Activated CD8-positive, alpha-beta memory T cell treated with anti-CD3 and anti-CD28 coated beads, Interleukin-2, amount 50 U/mL, for 24 hours (primary cell): ENCODE data around the gene IGF1R.

Experiments
- DNase-seq: peaks from one replicate; pipeline ENCODE4 v3.0.0-alpha.2; 2020; ENCODE audit errors: extremely low read depth

IGF1R gene

DNA sequence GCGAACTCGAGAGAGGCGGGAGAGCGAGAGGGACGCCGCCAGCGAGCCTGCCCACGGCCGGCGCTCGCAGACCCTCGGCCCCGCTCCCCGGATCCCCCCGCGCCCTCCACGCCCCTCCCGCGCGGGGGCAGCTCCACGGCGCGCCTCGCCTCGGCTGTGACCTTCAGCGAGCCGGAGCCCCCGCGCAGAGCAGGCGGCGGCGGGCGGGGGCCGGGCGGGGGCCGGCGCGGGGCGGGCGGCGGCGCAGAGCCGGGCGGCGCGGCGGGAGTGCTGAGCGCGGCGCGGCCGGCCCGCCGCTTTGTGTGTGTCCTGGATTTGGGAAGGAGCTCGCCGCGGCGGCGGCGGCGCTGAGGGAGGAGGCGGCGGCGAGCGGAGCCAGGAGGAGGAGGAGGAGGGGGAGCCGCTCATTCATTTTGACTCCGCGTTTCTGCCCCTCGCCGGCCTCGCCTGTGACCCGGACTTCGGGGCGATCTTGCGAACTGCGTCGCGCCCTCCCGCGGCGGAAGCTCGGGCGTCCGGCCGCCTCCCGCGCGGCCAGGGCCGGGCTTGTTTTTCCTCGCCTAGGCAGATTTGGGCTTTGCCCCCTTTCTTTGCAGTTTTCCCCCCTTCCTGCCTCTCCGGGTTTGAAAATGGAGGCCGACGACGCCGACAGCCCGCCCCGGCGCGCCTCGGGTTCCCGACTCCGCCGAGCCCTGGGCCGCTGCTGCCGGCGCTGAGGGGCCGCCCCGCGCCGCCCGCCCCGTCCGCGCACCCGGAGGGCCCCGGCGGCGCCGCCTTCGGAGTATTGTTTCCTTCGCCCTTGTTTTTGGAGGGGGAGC, 524 bp downstream of the IGF1R start:
- DNase-seq: no peak

DNA sequence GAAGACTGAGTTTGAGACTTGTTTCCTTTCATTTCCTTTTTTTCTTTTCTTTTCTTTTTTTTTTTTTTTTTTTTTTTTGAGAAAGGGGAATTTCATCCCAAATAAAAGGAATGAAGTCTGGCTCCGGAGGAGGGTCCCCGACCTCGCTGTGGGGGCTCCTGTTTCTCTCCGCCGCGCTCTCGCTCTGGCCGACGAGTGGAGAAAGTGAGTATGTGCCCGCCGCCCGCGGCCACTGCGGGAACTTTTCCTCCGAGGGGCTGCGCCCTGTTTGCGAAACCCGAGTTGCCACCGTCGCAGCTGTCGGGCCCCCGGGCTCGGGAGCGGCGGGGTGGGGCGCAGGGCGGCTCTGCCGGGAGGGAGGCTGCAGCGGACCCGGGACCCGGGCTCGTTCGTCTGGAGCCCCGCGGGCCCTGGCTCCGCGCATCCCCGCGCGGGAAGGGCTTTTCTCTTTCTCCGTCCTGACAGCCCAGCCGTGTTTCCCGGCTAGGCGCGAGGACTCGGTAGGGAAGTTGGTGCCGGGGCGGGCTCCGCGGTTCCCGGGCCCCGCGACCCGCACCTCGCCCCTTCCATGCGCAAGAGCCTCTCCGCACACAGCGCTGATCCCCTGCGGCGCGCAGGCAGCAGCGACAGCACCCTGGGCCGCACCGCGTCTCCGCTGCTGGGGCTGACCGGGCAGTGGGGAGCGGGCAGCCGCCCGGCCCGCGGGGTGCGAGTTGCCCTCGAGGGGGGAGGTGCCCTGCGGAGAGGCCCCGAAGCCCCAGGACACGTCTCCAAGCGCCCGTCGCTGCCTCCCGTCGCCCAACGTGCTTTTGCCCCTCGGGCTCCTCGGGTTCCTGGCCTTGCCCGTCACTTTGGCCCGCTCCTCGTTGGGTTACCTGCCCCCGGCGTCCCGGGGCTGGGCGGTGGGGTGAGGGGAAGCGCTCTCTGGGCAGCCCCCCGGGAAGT, 1.4 kb downstream of the IGF1R start:
- DNase-seq: no peak

DNA sequence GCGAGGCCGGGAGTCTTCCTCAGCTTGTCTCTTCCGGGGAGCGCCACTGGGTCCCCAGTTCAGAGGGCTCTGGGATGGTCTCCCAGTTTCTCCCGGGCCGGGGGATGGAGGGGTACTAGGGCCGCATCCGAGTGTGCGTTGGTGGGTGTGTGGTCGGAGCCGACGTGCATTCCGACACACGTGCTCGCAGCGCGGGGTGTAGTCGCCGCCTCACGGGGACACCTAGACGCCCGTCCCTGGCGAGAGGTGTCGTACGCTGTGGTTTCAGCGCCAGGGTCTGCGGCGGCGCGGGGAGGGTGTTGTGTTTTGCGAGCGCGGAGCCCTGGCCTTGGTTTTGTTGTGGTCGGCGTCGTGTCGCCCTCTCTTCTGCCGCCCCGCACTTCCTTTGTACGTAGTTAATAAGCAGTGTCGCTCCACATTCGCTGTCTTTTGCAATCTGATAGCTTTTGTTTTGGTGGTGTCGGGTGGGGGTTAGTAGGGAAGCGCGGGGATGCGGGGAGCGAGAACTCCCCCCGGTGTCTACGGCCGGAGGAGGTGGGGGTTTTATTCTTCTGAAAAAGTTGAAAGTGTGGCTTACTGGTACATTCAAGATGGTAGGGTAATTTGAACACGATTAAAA, 2.2 kb downstream of the IGF1R start:
- no peak for DNase-seq

DNA sequence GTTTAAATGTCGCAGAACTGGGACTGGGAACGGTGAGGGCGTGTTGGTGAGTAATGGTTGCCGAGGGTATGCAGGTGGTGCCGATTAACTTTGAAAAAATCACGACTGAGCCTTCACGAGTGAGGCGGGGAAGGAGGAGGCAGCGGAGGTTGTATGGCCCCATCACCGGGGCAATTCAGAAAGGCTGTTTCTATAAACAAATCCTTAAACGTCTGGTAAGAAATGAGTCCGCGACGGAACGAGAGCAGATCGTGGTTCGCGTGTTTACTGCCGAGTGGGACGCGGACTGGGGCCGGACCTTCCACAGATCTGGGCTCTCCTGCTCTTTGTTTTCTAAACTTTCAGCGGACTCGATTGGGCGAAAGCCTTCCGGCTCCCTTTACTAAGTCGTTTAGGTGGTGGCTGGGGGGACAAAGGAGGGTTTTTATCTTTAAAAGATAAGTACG, 2.7 kb downstream of the IGF1R start:
- DNase-seq: no peak

DNA sequence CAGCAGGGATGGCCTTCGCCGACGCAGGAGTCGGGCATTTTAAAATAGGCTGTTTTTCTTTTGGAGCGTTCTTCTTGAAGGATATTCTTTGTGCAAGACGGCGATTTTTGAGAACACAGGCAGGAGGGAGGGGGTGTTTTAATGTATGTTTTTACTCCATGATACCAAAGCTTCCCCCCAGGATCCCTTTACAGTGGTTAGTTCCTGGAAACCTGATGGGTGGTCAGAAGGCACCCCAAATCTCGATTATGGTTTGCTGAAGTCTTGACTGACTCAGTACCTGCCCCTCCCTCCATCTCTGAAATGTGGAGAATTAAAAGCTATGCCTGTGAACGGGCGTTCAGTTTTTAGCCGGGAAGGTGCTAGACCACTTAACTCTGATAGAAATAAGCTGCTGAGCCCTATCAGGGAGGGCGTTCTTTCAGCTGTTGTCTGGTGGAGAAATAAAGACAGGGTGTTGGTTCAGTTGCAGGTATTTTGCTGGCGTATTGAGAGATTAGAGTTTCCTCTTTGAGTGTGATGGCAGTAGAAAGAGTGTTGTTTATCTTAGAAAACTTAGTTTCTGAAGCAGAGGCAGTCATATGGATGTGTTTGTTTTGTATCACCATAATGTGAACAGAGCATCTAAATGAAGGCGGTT, 3.4 kb downstream of the IGF1R start:
- DNase-seq: no peak

DNA sequence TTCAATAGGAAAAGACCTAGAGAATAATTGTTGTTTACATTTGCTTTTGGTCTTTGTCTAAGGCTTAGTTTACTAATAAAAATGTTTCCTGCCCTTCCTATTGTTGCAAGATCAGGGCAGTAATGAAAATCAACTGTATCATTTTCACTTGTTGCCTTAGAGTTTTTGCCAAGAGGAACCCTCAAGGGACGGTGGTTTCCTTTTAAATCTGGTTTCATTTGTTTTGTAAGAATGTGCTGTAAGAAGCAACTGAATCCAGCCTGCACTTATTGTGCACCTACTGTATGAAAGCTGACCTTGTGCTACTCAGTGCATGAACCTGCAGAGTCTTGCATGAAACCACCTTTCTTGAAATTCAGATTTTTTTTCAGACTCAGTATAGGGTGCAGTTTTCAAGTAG, 5.3 kb downstream of the IGF1R start:
- no peak for DNase-seq

DNA sequence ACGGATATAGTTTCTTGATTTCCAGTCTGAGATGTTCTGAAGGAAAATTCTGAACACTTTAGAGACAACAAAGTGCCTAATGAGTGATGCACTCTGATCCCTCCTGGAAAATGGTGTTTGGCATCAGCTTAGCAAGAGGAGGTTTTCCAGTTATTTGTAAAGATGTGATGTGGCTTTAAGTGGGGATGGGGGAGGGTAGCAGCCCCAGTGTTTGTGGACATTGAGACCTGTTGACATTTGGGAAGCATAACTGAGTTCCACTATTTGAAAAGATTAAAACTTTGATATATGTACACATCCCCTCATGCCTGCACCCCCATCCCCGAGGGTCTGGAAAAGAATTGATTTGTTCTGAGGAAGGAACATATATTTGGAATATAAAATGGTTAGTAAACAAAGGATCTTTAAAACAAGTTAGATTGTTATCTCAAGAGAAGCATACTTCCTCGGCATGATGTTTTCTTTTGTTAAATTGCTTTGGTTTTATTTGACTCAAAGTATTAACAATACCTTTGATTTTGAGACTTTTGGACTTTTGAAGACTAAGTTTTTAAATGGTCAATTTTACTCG, 6.5 kb downstream of the IGF1R start:
- no peak for DNase-seq

DNA sequence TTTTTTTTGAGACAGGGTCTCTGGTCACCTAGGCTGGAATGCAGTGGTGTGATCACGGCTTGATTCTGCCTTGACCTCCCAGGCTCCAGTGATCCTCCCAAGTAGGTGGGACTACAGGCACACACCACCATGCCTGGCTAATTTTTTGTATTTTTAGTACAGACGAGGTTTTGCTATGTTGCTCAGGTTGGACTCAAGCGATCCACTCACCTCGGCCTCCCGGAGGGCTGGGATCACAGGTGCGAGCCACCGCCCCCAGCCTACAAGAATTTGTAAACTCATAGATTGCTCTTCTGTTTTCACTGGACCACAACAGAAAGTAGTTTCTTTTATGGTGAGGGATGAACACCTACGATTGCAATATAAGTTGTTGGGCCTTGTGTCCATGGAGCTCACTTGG, 7.4 kb downstream of the IGF1R start:
- DNase-seq: no peak

DNA sequence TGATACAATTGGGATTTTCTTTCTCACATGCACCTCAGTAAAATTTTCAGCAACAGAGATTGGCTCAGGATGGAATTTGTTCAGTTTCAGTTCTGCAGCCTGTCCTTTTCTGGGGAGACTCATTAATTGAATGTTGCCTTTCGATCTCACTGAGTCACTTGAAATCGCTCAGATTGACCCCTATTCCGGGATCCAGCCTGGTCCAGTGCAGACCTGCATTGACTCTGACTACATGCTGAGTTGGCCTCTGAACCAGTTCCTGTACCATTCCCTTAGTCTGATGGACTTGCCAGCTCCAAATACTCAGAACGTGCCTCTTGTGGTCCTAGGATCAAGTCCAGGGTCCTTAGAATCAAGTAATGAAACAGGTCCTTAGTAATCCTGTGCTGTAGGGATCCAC, 9.4 kb downstream of the IGF1R start:
- no peak for DNase-seq

DNA sequence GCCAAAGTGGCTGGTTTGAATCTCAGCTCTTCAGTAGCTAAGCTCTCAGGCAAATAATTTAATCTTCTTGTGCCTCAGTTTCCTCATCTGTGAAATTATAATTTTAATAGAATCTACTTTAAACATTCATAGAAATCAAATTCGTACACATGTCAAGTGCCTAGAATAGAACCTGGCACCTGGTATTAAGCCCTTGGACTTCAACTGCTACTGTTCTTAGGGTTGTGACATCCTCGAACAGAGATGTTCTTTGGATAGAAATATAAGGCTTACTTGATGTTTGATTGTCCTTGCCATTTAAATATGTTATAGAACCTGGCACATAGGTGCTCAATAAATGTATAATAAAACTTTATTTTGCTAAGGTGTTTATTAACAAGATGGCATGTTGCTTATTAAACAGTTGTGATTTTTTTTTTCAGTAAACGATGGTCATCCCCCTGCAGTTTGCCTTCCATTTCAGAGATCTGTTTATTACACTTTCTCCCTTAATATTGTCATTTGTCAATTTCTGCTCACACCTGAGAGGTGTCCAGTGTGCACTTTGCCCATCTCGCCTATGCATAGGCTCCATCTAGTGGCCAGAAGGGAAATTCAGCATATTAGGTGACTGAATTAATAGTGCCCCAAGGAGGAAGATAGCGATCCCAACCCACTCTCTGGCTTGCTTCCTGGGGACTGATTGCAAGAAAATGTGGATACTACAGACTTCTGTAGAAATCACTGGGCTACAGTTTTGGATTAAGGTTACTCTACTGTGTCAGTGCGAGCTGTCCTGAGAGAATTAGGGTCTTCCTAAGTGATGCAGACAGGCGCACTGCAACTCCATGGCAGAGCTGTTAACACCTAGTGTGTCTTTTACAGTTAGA, 10.7 kb downstream of the IGF1R start:
- no peak for DNase-seq

DNA sequence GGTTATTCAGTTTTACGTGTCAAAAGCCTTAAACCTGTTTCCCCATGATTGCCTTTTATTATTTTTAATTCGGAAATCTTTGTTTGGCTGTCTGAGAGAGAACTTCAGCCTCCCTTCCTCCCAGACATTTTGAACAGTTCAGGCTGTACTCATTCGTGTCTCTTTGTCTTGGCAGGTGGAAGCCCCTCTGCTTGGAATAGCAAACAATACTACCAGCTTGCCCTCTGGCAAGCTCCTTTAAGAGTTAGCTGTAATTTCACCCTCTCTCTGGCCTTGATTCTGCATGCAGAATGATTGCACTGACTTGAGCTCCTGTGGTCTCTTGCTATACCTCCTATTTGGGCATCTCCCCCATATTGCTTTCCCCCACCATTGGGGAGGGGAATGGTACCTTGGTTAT, 11.7 kb downstream of the IGF1R start:
- no peak for DNase-seq

DNA sequence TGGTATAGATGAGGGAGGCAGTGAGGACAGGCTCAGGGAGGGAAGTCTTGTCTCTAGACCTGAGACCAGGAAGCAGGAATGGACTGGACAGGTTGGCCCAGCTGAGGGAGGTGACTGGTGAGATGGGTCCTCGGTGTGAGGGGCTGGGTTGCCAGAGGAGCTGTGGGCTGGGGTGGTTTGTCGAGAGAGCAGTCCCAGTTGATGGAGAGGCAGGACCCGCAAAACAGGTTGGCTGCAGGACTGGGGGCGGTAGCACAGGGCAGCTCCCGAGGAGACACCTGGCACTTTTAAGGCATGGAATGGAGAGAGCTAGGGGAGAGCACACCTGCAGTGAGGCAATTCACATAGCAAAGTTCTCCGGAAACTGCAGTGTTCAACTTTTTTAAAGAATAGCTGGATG, 14.7 kb downstream of the IGF1R start:
- DNase-seq: no peak

DNA sequence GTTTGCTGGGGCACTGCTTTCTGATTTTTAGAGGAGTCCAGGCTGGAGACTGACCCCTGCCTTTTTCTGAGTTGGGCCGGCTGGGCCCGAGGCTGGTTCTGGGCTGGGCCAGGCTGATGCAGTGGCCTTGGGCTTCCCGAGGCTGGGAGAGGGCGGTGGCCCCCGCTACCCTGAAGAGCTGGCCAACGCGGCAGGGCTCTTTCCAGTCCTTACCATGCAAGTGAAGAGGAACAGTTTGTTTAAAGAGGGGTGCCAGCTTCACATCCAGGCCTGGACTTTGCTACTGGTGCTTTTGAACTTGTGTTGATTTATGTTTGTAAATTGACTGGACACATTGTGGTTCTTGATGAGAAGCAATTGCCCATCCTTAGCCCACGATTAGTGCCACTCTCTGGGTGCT, 15.3 kb downstream of the IGF1R start:
- DNase-seq: no peak

DNA sequence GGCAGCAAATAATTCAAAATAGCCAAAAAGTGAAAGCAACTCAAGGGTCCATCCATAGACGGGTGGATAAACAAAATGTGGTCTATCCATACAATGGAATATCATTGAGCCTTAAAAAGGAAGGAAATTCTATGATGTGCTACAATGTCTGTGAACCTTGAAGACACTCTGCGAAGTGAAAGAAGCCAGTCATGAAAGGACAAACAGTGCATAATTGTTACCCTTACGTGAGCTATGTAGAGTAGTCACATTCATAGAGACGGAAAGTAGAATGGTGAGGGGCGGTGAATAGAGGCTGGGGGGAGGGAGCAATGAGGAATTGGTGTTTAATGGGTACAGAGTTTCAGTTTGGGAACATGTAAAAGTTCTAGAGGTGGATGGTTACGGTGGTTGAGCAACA, 18.1 kb downstream of the IGF1R start:
- no peak for DNase-seq

DNA sequence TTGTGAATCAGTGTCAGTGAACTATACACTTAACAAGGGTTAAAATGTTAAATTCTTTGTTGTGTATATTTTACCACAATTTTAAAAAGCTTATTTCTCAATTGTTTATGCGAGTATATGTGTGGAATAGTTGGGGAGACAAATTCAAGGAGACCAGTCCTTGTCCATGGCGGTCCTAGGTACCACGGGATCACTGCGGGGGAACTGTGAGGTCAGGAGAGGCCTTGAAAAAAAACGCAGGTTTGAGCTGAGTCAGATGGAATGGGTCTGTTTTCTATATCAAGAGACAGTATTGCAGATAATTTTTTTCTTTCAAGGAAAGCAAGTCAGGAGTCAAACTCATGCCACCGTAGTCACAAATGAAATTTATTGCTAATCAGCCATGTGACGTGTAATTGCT, 18.5 kb downstream of the IGF1R start:
- no peak for DNase-seq

DNA sequence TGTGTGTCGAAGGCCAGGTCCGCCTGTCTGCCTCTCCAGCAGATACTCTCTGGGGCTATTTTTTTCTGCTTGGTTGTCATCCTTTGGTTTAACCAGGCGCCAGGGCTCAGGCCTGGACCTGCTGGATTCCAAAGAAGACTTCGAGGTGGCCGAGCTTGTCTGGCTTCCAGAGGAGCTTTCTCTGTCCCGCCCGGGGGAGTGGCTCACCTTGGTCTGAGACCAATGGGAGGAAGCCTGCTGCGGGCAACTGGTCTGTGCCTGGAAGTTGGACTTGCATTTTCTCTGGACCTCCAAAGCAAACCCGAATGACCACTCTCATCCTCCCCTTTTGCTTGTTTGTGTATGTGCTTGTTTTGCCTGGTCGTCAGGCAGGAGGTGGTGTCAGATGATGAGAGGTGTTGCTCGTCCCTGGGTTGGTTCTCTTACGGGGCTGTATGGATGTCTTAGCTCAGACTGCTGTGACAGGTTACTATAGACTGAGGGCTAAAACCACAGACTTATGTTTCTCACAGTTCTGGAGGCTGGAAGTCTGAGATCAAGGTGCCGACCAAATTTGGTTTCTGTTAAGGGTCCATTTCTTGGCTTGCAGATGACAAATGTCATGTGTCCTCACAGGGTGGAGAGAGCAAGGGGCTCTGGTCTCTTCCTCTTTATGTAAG, 19.3 kb downstream of the IGF1R start:
- no peak for DNase-seq

DNA sequence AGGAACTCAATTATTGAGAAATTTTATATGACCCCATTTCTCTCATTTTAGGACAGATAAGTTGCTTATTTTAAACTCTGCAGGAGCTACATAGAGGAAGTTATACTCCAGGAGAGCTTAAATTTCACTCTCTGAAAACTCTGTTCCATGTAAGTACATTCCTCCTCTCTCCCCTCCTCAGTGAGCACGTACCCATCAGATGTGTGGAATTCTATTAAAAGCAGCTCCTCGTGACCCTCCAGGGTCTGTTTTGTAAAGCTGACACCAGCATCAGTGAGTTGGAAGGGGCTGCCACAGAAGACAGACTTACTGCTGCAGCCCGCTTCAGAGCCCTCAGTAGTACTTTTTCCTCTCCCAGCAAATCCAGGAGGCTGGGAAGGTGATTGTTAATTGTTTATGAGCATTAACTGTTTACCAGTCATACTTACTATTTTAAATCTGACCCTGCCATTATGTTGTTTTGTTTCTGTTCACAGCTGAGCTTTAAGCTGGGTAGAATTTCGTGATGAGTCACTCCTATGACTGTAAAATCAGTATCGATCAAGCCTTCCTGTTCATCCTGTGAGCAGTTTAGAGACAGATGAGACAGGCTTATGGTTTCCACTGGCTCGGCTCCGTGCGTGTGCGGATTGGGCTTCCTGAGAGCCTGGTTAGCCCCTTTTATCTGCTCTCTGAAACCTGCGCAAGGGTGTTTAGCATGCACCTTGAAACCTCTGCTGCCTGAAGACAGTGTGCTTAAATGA, 20.4 kb downstream of the IGF1R start:
- DNase-seq: no peak

DNA sequence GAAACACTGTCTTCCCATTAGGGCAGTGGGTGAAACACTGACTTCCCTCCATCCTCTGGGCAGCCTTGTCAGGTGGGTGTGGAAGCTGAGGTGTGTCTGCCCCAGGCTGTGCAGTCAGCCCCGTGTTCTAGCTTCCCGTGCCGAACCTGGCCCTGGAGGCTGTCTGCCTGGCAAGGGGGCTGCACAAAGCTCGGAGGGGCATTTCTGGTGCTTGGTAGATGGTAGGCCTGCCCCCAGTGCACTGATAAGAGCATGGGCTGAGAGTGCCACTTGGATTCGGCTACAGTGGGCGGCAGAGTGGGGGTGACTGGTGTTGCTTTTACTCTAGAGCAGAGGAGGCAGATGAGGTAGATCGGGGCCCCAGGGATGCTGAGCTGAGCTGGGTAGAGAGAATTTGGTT, 21.3 kb downstream of the IGF1R start:
- DNase-seq: no peak
